Ishikawa (cell line): ENCODE measurements around the gene DMD.

Source experiments
- CEBPB ChIP-seq: IDR thresholded peaks from 2 replicates; pipeline ENCODE4 v1.6.1; 2012
- EP300 ChIP-seq: IDR thresholded peaks from 2 replicates; pipeline ENCODE4 v1.6.1; 2012; ENCODE audit warnings: borderline replicate concordance
- RAD21 ChIP-seq: IDR thresholded peaks from 2 replicates; pipeline ENCODE4 v1.6.1; 2012; ENCODE audit warnings: low read depth
- TF ChIP-seq, protein P1 (sequence below): IDR thresholded peaks from 2 replicates; pipeline ENCODE4 v1.6.1; 2012

DNA sequence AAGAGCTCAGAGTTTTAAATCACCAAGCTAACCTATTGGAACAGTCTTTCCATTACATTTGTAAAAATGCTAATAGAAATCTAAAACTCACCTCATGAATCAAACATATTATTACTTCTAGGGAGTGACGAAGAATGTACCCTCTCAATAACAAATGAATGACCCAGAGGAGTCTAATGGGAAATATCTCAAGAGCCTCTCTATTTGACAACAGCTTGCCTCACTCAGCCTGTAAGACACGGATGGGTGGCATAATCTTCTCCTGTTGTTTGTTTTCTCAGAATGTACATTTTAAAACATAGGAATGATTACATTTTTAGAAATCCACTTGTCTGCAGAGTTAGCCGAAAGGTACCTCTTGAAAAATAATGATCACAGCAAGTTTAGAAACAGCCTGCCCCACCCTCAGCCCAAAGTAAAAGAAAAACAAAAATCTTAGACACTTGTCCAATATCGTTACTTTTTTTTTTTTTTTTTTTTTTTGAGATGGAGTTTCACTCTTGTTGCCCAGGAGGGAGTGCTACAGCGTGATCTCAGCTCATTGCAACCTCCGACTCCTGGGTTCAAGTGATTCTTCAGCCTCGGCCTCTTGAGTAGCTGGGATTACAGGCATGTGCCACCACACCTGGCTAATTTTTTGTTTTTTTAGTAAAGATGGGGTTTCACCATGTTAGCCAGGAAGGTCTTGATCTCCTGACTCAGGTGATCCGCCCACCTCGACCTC lies 1955.9 kb downstream of the DMD start:
- TF ChIP-seq CEBPB (no peak), RAD21 (no peak), EP300 (no peak)
- TF ChIP-seq, protein P1, sequence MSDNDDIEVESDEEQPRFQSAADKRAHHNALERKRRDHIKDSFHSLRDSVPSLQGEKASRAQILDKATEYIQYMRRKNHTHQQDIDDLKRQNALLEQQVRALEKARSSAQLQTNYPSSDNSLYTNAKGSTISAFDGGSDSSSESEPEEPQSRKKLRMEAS: no peak
